Measurements from ENCODE around the gene MKNK1. TPM values are rescaled to one million over a fixed set of nuclear protein-coding genes. Genes with fewer than 3 reads are reported as not detected.

MKNK1 gene
- total RNA-seq, 1 donor from 2014 or later: 25.1 TPM

DNA sequence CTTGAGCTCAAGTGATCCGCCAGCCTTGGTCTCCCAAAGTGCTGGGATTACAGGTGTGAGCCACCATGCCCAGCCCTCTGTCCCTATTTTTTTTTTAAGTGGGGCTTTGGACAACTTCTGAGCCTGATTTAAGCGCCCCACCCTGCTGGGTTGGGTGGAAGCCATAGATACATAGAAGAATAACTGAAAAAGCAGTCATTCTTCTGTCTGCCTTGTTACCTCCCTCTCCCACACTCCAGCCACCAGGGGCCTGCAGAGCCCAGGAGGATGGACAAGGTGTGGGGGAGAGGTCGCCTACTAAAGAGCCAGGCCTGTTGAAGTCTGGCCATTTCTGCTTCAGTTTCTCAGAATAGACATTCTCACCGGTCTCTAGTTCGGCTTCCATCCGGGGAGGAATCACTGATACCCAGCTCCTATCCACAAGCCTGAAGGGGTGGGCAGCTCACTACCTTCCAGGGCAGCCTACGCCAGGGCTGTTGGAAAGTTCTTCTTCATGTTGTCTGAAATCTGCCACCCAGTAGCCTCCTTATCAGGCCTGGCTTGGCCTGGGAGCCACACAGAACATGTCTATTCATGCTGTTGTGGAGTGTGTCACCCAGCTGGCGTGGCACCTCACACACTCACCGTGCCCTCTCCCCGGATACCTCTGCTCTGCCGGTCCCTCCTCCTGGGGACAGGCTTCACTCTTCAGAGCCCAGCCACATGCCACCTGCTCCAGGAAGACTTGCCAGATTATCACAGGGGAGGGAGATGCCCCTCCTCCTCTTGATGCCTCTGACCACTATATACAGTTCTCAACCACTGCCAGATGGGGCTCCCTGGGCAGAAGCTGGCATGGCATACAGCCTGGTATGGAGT is 80.3 kb downstream of the MKNK1 start:
- Mint-ChIP-seq H3K36me3 (ENCODE audit: low read depth) (no peaks in the 10 kb centered on the region), H3K4me1 (ENCODE audit: low read depth) (peaks cover 32% of the 10 kb centered on the region), H3K9me3 (ENCODE audit: low read depth) (no peaks in the 10 kb centered on the region), H3K4me3 (ENCODE audit: unreplicated experiment) (no peak overlapping the region), H3K27me3 (ENCODE audit: low read depth) (peaks cover 26% of the 10 kb centered on the region), H3K27ac (ENCODE audit: unreplicated experiment) (no peak overlapping the region)
- TF ChIP-seq, protein P1, sequence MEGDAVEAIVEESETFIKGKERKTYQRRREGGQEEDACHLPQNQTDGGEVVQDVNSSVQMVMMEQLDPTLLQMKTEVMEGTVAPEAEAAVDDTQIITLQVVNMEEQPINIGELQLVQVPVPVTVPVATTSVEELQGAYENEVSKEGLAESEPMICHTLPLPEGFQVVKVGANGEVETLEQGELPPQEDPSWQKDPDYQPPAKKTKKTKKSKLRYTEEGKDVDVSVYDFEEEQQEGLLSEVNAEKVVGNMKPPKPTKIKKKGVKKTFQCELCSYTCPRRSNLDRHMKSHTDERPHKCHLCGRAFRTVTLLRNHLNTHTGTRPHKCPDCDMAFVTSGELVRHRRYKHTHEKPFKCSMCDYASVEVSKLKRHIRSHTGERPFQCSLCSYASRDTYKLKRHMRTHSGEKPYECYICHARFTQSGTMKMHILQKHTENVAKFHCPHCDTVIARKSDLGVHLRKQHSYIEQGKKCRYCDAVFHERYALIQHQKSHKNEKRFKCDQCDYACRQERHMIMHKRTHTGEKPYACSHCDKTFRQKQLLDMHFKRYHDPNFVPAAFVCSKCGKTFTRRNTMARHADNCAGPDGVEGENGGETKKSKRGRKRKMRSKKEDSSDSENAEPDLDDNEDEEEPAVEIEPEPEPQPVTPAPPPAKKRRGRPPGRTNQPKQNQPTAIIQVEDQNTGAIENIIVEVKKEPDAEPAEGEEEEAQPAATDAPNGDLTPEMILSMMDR (IDR thresholded peaks at IDR 0.05): no peak
- peak; percentile 51 for DNase-seq (ENCODE audit: low spot score)

DNA sequence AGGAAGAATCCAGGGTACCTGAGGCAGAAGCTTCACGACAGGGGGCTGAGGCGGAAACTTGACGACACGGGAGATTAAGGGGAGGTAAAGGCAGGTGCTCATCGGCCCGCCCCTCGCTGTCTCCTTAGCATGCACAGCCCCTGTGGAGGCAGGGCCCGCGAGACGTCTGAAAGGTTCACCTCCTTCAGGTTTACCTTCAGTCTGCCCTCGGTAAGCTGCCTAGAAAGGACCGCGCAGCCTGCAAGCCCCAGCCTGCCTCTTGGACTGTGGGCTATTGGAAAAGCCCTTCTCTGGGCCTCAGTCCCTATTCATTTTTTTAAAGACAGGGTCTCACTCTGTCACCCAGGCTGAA is 81.1 kb downstream of the MKNK1 start:
- Mint-ChIP-seq H3K36me3 (ENCODE audit: low read depth) (no peaks in the 10 kb centered on the region), H3K9me3 (ENCODE audit: low read depth) (no peaks in the 10 kb centered on the region), H3K27me3 (ENCODE audit: low read depth) (peaks cover 19% of the 10 kb centered on the region), H3K4me1 (ENCODE audit: low read depth) (peaks cover 36% of the 10 kb centered on the region), H3K27ac (ENCODE audit: unreplicated experiment) (no peak overlapping the region), H3K4me3 (ENCODE audit: unreplicated experiment) (no peak overlapping the region)
- TF ChIP-seq, protein P1 (IDR thresholded peaks at IDR 0.05): no peak
- DNase-seq (ENCODE audit: low spot score): peak; percentile 88

- H3K4me1 Mint-ChIP-seq (ENCODE audit: low read depth): peaks cover 39% of the 10 kb centered on the region
- no peaks in the 10 kb centered on the region for H3K9me3 Mint-ChIP-seq (ENCODE audit: low read depth)
- peaks cover 16% of the 10 kb centered on the region for H3K27me3 Mint-ChIP-seq (ENCODE audit: low read depth)
- H3K36me3 Mint-ChIP-seq (ENCODE audit: low read depth): no peaks in the 10 kb centered on the region
- H3K4me3 Mint-ChIP-seq (ENCODE audit: unreplicated experiment): no peak overlapping the region
- H3K27ac Mint-ChIP-seq (ENCODE audit: unreplicated experiment): peak overlapping the region; percentile 81
- peak; percentile 83 for DNase-seq (ENCODE audit: low spot score)
- TF ChIP-seq, protein P1 (IDR thresholded peaks at IDR 0.05): no peak
Observed at GRCh38 chr1:46522184-46522968, 81.7 kb downstream of the MKNK1 start.

- Mint-ChIP-seq H3K9me3 (ENCODE audit: low read depth) (no peaks in the 10 kb centered on the region), H3K27me3 (ENCODE audit: low read depth) (peaks cover 12% of the 10 kb centered on the region)
Observed at GRCh38 chr1:46521414-46521813, 82.7 kb downstream of the MKNK1 start.

More at GRCh38 chr1:46521414-46521813, 82.7 kb downstream of the MKNK1 start:
- peak overlapping the region; percentile 64 for H3K27ac Mint-ChIP-seq (ENCODE audit: unreplicated experiment)
- TF ChIP-seq, protein P1 (IDR thresholded peaks at IDR 0.05): no peak
- DNase-seq (ENCODE audit: low spot score): peak; percentile 33
- H3K4me3 Mint-ChIP-seq (ENCODE audit: unreplicated experiment): no peak overlapping the region
- no peaks in the 10 kb centered on the region for H3K36me3 Mint-ChIP-seq (ENCODE audit: low read depth)
- peaks cover 49% of the 10 kb centered on the region for H3K4me1 Mint-ChIP-seq (ENCODE audit: low read depth)
